H9 (cell line): ENCODE data around the gene NTF4. TPM values are rescaled to one million over a fixed set of nuclear protein-coding genes. Genes with fewer than 3 reads are reported as not detected.

Experiments used
- DNase-seq: peaks from one replicate; pipeline ENCODE4 v3.0.0-alpha.2; 2017
- H2AFZ ChIP-seq: one replicate; pipeline ENCODE4 v1.6.1; 2013; ENCODE audit warnings: mild to moderate bottlenecking, low read length, control low read depth, moderate library complexity
- H2AK5ac ChIP-seq: 2 replicates; pipeline ENCODE4 v1.6.1; 2013; ENCODE audit warnings: low read length, control low read depth, mixed read lengths; ENCODE audit not compliant: insufficient read length
- H2BK120ac ChIP-seq: one replicate; pipeline ENCODE4 v1.6.1; 2013; ENCODE audit warnings: low read depth, mild to moderate bottlenecking, low read length, control low read depth, inconsistent platforms; ENCODE audit not compliant: poor library complexity, severe bottlenecking
- H2BK12ac ChIP-seq: 2 replicates; pipeline ENCODE4 v1.6.1; 2013; ENCODE audit warnings: low read length, control low read depth, mixed read lengths, low read depth; ENCODE audit not compliant: insufficient read length
- H2BK15ac ChIP-seq: 2 replicates; pipeline ENCODE4 v1.6.1; 2013; ENCODE audit warnings: low read depth, low read length, control low read depth
- H2BK20ac ChIP-seq: one replicate; pipeline ENCODE4 v1.6.1; 2013; ENCODE audit warnings: low read depth, mild to moderate bottlenecking, low read length, control low read depth, inconsistent platforms; ENCODE audit not compliant: poor library complexity, severe bottlenecking
- H2BK5ac ChIP-seq: 2 replicates; pipeline ENCODE4 v1.6.1; 2013; ENCODE audit warnings: low read length, control low read depth, mixed read lengths; ENCODE audit not compliant: insufficient read length
- H3K14ac ChIP-seq: 2 replicates; pipeline ENCODE4 v1.6.1; 2013; ENCODE audit warnings: low read length, control low read depth; ENCODE audit not compliant: insufficient read depth
- H3K18ac ChIP-seq: 2 replicates; pipeline ENCODE4 v1.6.1; 2013; ENCODE audit warnings: low read depth, mild to moderate bottlenecking, mixed read lengths, low read length, control low read depth; ENCODE audit not compliant: insufficient read length
- H3K23ac ChIP-seq: 2 replicates; pipeline ENCODE4 v1.6.1; 2013; ENCODE audit warnings: low read length, control low read depth, mixed read lengths, low read depth; ENCODE audit not compliant: insufficient read length
- H3K23me2 ChIP-seq: 2 replicates; pipeline ENCODE4 v1.6.1; 2013; ENCODE audit warnings: low read depth, mild to moderate bottlenecking, mixed read lengths, low read length, control low read depth; ENCODE audit not compliant: insufficient read length, poor library complexity, severe bottlenecking
- H3K27ac ChIP-seq: 2 replicates; pipeline ENCODE4 v1.5.1; 2013; ENCODE audit warnings: low read length, control low read depth, mixed read lengths, low read depth; ENCODE audit not compliant: insufficient read length
- H3K27me3 ChIP-seq: 2 replicates; pipeline ENCODE4 v1.6.1; 2013; ENCODE audit warnings: low read length, control low read depth, inconsistent platforms; ENCODE audit not compliant: insufficient read depth
- H3K4ac ChIP-seq: 2 replicates; pipeline ENCODE4 v1.6.1; 2013; ENCODE audit warnings: low read depth, mild to moderate bottlenecking, control low read depth, inconsistent platforms, low read length, moderate library complexity
- H3K4me1 ChIP-seq: 2 replicates; pipeline ENCODE4 v1.6.1; 2013; ENCODE audit warnings: low read length, control low read depth, inconsistent platforms; ENCODE audit not compliant: insufficient read depth
- H3K4me2 ChIP-seq: 2 replicates; pipeline ENCODE4 v1.6.1; 2013; ENCODE audit warnings: low read length, control low read depth, mixed read lengths; ENCODE audit not compliant: insufficient read length, insufficient read depth
- H3K56ac ChIP-seq: 2 replicates; pipeline ENCODE4 v1.6.1; 2013; ENCODE audit warnings: low read depth, mild to moderate bottlenecking, mixed read lengths, low read length, control low read depth; ENCODE audit not compliant: insufficient read length
- H3K79me1 ChIP-seq: 2 replicates; pipeline ENCODE4 v1.6.1; 2013; ENCODE audit warnings: low read depth, mild to moderate bottlenecking, moderate library complexity, low read length, control low read depth, inconsistent platforms; ENCODE audit not compliant: insufficient read depth, poor library complexity, severe bottlenecking
- H3K79me2 ChIP-seq: 2 replicates; pipeline ENCODE4 v1.6.1; 2013; ENCODE audit warnings: low read length, control low read depth, inconsistent platforms; ENCODE audit not compliant: insufficient read depth
- H3K9ac ChIP-seq: 2 replicates; pipeline ENCODE4 v1.6.1; 2013; ENCODE audit warnings: low read length, control low read depth, mixed read lengths; ENCODE audit not compliant: insufficient read length; ENCODE audit errors: extremely low read depth
- H3K9me3 ChIP-seq: one replicate; pipeline ENCODE4 v1.6.1; 2013; ENCODE audit warnings: low read depth, low read length, inconsistent platforms; ENCODE audit not compliant: control insufficient read depth
- H3T11ph ChIP-seq: one replicate; pipeline ENCODE4 v1.6.1; 2013; ENCODE audit warnings: mild to moderate bottlenecking, low read length, control low read depth, inconsistent platforms
- H4K20me1 ChIP-seq: one replicate; pipeline ENCODE4 v1.6.1; 2013; ENCODE audit not compliant: control insufficient read depth, insufficient read length, insufficient read depth
- H4K5ac ChIP-seq: 2 replicates; pipeline ENCODE4 v1.6.1; 2013; ENCODE audit warnings: low read depth, mild to moderate bottlenecking, mixed read lengths, low read length, control low read depth; ENCODE audit not compliant: insufficient read length
- H4K8ac ChIP-seq: replicated peaks from 2 replicates; pipeline ENCODE4 v1.6.1; 2013; ENCODE audit warnings: low read length, control low read depth, mixed read lengths, low read depth; ENCODE audit not compliant: insufficient read length
- H4K91ac ChIP-seq: 2 replicates; pipeline ENCODE4 v1.6.1; 2013; ENCODE audit warnings: low read depth, mild to moderate bottlenecking, moderate library complexity, mixed read lengths, low read length, control low read depth; ENCODE audit not compliant: insufficient read length
- H3K27ac Mint-ChIP-seq, 3 experiments: 2 replicates in 2 of 3; 3 replicates in 1 of 3; pipeline ENCODE4 v1.8.0; 2020 to 2021; ENCODE audit warnings: mixed read lengths in 3 of 3, mild to moderate bottlenecking in 1 of 3, moderate library complexity in 1 of 3
- H3K27me3 Mint-ChIP-seq: 2 replicates; pipeline ENCODE4 v1.8.0; 2021; ENCODE audit warnings: low read depth, mild to moderate bottlenecking, moderate library complexity, mixed read lengths
- H3K36me3 Mint-ChIP-seq, 3 experiments: 2 replicates in 2 of 3; 3 replicates in 1 of 3; pipeline ENCODE4 v1.8.0; 2020 to 2021; ENCODE audit warnings: low read depth in 3 of 3, mixed read lengths in 3 of 3; ENCODE audit not compliant: insufficient read depth in 1 of 3
- H3K4me1 Mint-ChIP-seq, 2 experiments: 2 replicates each; pipeline ENCODE4 v1.8.0; 2020; ENCODE audit warnings: mixed read lengths in 2 of 2
- H3K4me3 Mint-ChIP-seq, 2 experiments: 2 replicates in 1 of 2; 3 replicates in 1 of 2; pipeline ENCODE4 v1.8.0; 2020 to 2021; ENCODE audit warnings: mild to moderate bottlenecking in 2 of 2, mixed read lengths in 2 of 2, moderate library complexity in 1 of 2
- H3K9me3 Mint-ChIP-seq, 2 experiments: 2 replicates in 1 of 2; 3 replicates in 1 of 2; pipeline ENCODE4 v1.8.0; 2020; ENCODE audit warnings: mild to moderate bottlenecking in 2 of 2, mixed read lengths in 2 of 2, moderate library complexity in 1 of 2
- WGBS: extraction: QIAGEN DNeasy Blood & Tissue Kit; methylation state at CpG from one replicate; pipeline ENCODE4 v1.1.7; 2013; ENCODE audit warnings: missing lambda C conversion rate, low lambda C conversion rate, mixed read lengths; ENCODE audit not compliant: insufficient read length; ENCODE audit errors: extremely low coverage; 5-methylcytosine and 5-hydroxymethylcytosine counted together
- total RNA-seq: library from RNA; stranded (reverse); gene quantifications from 2 replicates; pipeline ENCODE4 v1.2.1, GENCODE V29; 2021
- TF ChIP-seq, protein P1 (sequence below): fragments of 200-600 bp; sonication (generic); conservative IDR thresholded peaks from 3 replicates; pipeline ENCODE4 v1.8.0; 2021; ENCODE audit warnings: antibody characterized with exemption, mild to moderate bottlenecking

The NTF4 gene
- total RNA-seq, 1 experiment from 2014 or later = 2.1 TPM

DNA sequence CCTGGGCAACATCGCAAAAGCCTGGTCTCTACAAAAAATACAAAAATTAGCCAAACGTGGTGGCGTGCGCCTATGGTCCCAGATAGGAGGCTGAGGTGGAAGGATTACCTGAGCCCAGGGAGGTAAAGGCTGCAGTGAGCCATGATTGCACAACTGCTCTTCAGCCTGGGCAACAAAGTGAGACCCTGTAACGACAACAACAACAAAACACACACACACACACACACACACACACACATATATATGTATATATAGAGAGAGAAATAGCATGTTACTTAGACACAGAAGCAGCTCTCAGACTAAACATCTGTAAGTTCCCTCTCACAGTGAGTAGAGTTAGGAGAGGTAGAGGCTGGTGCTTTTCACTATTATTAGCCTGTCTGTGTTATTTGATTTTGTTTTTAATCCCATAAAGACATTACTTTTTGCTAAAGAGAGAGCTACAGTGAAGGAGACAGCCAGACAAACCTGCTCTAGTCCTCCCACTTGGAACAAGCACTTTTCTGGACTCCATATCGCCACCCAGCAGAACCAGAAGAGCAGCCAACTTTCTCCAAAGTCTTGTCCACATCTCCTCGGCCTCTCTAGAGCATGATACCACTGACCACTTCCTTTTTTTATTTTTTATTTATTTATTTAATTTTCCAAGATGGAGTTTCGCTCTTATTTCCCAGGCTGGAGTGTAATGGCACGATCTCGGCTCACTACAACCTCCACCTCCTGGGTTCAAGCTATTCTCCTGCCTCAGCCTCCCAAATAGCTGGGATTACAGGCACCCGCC is 46.8 kb upstream of the NTF4 start:
- H3K4me1 Mint-ChIP-seq = peaks cover 17 to 33% of the 10 kb centered on the region in 2 experiments
- no CpG with 5 or more reads among the region's 11 CpGs for WGBS
- Histone ChIP-seq H3K27ac (no peak overlapping the region), H3K23ac (no peak overlapping the region), H4K20me1 (no peaks in the 10 kb centered on the region), H3K27me3 (no peaks in the 10 kb centered on the region), H3K4me1 (no peaks in the 10 kb centered on the region), H2BK15ac (no peak overlapping the region), H3K79me2 (no peaks in the 10 kb centered on the region), H2AK5ac (no peak overlapping the region), H4K8ac (no peak overlapping the region), H3K56ac (no peak overlapping the region), H3K79me1 (no peaks in the 10 kb centered on the region), H3K9ac (no peak overlapping the region), H3K4ac (no peak overlapping the region), H3K23me2 (no peaks in the 10 kb centered on the region), H3K4me2 (no peak overlapping the region), H3K14ac (no peak overlapping the region), H2BK120ac (no peak overlapping the region), H4K91ac (no peak overlapping the region), H2AFZ (no peak overlapping the region), H3T11ph (no peak overlapping the region), H3K18ac (no peak overlapping the region), H3K9me3 (no peaks in the 10 kb centered on the region), H2BK20ac (no peak overlapping the region), H4K5ac (no peak overlapping the region), H2BK5ac (no peak overlapping the region), H2BK12ac (no peak overlapping the region)
- 0 out of 7 replicates have a peak overlapping the region, but pooled peaks of 1 of the 3 experiments have one; percentile 44 for H3K27ac Mint-ChIP-seq
- TF ChIP-seq, protein P1, sequence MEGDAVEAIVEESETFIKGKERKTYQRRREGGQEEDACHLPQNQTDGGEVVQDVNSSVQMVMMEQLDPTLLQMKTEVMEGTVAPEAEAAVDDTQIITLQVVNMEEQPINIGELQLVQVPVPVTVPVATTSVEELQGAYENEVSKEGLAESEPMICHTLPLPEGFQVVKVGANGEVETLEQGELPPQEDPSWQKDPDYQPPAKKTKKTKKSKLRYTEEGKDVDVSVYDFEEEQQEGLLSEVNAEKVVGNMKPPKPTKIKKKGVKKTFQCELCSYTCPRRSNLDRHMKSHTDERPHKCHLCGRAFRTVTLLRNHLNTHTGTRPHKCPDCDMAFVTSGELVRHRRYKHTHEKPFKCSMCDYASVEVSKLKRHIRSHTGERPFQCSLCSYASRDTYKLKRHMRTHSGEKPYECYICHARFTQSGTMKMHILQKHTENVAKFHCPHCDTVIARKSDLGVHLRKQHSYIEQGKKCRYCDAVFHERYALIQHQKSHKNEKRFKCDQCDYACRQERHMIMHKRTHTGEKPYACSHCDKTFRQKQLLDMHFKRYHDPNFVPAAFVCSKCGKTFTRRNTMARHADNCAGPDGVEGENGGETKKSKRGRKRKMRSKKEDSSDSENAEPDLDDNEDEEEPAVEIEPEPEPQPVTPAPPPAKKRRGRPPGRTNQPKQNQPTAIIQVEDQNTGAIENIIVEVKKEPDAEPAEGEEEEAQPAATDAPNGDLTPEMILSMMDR = no peak
- peaks cover 0 to 2% of the 10 kb centered on the region in 2 experiments; a peak in 2 of 5 replicates for H3K9me3 Mint-ChIP-seq
- peaks cover 8% of the 10 kb centered on the region for H3K27me3 Mint-ChIP-seq
- H3K36me3 Mint-ChIP-seq = peaks cover 23 to 29% (median 29%) of the 10 kb centered on the region in 3 experiments
- H3K4me3 Mint-ChIP-seq = no peak overlapping the region
- no peak for DNase-seq
